Stimulated activated CD4-positive, alpha-beta T cell treated with anti-CD3 and anti-CD28 coated beads, Interleukin-12 subunit alpha, Interleukin-12 subunit beta, amount 100 ng/mL, for 48 hours (primary cell): Measurements from ENCODE around the gene MARS2.
A peak's percentile ranks its signal among the peaks of the same experiment; 100 is the strongest.
"Not testable (repeated sequence)": the region's sequence is repeated elsewhere in the genome, so short reads cannot be mapped to it uniquely, and the experiment has no call there.

Experiments
- DNase-seq, 3 donors: peaks; one replicate each; pipeline ENCODE4 v3.0.0-alpha.2; 2020; ENCODE audit warnings: low read depth in 2 of 3, low spot score in 1 of 3

Gene MARS2

DNA sequence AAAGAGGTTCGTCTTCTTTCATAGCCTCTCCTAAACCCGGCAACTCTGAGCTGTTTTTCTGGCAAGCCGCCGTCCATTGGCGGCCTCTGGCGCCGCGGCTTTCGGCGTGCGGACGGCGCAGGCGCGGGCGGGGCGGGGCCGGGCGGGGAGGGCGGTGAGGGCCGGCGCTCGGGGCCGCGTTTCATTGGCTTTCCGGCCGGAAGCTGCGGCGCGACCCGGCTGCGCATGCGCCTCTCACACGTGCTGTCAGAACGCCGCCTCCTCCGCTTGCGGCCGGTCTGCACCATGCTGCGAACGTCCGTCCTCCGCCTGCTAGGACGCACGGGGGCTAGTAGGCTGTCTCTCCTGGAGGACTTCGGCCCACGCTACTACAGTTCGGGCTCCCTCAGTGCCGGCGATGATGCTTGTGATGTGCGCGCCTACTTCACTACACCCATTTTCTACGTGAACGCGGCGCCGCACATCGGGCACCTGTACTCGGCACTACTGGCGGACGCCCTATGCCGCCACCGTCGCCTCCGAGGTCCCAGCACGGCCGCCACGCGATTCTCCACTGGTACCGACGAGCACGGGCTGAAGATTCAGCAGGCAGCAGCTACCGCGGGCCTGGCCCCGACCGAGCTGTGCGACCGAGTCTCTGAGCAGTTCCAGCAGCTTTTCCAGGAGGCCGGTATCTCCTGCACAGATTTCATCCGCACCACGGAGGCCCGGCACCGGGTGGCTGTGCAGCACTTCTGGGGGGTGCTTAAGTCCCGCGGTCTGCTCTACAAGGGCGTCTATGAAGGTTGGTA, at the start of gene MARS2:
TSS of gene MARS2 (plus strand) at position 249 of the 791 bp plus-strand sequence. CDS start at position 286, 37 bp downstream.
- DNase-seq: peak; percentile 76 to 93 (median 84)

- no peak for DNase-seq
Observed at GRCh38 chr2:197657562-197657961, 47.6 kb upstream of the MARS2 start.

- DNase-seq: no peak
Observed at GRCh38 chr2:197661626-197662025, 43.5 kb upstream of the MARS2 start.

DNA sequence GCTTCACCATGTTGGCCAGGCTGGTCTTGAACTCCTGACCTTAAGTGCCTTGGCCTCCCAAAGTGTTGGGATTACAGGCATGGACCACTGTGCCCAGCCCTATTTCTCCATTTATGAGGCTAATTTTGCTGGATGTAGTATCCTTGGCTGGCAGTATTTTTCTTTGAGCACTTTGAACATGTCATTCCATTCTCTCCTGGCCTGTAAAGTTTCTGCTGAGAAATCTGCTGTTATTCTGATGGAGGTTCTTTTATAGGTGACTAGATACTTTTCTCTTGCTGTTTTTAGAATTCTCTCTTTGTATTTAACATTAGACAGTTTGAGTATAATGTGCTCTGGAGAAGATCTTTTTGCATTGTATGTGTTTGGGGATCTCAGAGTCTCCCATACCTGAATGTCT, 38.9 kb upstream of the MARS2 start:
- no peak for DNase-seq

- DNase-seq: no peak
Observed at GRCh38 chr2:197668296-197668695, 36.9 kb upstream of the MARS2 start.

GRCh38 chr2:197669077-197669476, 36.1 kb upstream of the MARS2 start:
- DNase-seq: no peak

- no peak for DNase-seq
Observed at GRCh38 chr2:197672371-197672893, 32.7 kb upstream of the MARS2 start.

- DNase-seq: no peak
Observed at GRCh38 chr2:197673106-197673505, 32.1 kb upstream of the MARS2 start.

GRCh38 chr2:197673606-197674005, 31.6 kb upstream of the MARS2 start:
- DNase-seq: no peak

GRCh38 chr2:197674060-197674459, 31.1 kb upstream of the MARS2 start:
- DNase-seq: no peak

- no peak for DNase-seq
Observed at GRCh38 chr2:197674591-197674990, 30.6 kb upstream of the MARS2 start.

DNA sequence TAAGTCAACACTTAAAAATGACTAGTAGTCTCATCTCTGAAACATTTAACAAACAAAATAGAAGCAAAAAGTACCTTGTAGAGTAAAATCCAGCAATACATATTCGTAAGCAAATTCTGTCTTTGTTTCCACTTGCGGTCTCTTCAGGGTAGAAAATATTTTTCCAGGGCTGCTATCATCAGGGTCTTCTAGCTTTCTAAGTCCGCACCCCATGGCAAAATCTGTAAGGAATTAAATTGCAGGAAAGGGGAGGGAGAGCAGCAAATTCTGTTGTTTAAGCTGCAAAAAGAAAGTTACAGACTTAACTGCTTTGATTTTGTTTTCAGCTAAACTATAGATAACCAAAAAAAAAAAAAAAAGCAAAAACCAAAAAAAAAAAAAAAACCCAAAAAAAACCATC, 29.9 kb upstream of the MARS2 start, which contains the start of gene RFTN2:
TSS of gene RFTN2 (minus strand) at position 342 of the 400 bp plus-strand sequence. CDS start at position 213, 129 bp downstream.
- DNase-seq: no peak

- no peak for DNase-seq
Observed at GRCh38 chr2:197675711-197676188, 29.4 kb upstream of the MARS2 start.

GRCh38 chr2:197677056-197677455, 28.1 kb upstream of the MARS2 start:
- DNase-seq: no peak

DNA sequence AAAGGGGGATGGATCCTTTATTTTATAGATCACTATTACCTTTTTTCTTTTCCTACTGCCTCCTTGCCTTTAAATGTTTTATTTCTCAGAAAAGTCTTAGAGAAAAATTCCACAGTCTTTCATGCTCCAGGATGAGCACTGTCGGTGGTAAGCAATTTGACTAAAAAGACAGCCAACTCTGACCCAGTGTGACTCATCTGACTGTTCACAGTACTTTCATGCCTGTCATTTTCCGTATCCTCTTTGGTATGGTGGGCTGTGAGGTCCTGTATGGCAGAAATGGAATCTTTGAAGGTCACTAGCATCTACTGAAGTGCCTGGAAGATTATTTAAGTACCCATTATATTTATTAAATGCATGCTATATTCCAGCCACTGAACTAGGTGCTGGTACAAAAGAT, 27.7 kb upstream of the MARS2 start:
- DNase-seq: no peak

GRCh38 chr2:197695206-197695605, 10.0 kb upstream of the MARS2 start:
- DNase-seq: not testable (repeated sequence)

GRCh38 chr2:197695971-197696370, 9.2 kb upstream of the MARS2 start:
- not testable (repeated sequence) for DNase-seq

- not testable (repeated sequence) for DNase-seq
Observed at GRCh38 chr2:197696571-197696970, 8.6 kb upstream of the MARS2 start.

GRCh38 chr2:197699724-197700123, 5.4 kb upstream of the MARS2 start:
- not testable (repeated sequence) for DNase-seq

DNA sequence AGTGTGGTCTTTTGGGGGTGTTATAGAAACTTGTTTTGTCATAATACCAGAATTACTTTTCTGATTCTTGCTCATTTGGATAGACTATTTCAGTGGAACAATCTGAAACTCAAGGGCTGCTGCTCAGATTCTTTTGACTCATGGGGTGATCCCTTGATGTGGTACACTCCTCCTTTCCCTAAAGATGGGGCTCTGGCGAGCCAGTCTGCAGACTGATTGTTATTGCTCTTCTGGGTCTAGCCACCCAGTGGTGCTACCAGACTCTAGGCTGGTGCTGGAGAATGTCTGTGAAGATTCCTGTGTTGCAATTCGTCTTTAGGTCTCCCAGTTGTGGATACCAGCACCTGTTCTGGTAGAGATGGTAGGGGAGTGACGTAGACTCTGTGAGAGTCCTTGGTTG, 4.2 kb upstream of the MARS2 start:
- no peak for DNase-seq

- no peak for DNase-seq
Observed at GRCh38 chr2:197704434-197705120, 592 bp upstream of the MARS2 start.
